ENCODE results near the gene SIGLEC1.

Gene SIGLEC1

DNA sequence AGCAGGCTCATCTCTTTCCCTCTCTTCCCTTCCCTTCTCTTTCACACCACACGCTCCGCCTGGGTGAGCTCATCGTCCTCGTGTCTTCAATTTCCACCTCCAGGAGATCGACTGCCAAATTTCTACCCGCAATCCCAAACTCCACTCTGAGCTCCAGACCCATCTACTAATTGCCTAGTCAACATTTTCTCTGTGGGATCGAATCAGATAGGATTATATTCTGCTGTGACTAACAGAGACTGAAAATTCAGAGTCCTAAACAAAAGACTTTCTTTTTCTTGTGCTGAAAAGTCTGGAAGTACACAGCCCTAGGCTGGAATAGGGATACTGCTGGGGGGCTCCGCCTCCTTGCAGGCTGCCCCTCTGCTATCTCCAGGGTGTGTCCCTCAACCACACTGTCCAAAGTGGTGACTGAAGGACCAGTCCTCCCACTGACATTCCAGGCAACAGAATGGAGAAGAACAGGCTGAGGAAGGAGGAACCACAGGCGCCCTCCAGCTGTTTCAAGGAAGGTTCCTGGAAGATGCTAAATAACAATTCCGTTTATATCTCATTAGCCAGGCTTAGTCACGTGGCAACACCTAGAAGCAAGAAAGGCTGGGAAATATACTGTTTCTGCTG lies 15.1 kb upstream of the SIGLEC1 start:
- DNase-seq, result no peak

DNA sequence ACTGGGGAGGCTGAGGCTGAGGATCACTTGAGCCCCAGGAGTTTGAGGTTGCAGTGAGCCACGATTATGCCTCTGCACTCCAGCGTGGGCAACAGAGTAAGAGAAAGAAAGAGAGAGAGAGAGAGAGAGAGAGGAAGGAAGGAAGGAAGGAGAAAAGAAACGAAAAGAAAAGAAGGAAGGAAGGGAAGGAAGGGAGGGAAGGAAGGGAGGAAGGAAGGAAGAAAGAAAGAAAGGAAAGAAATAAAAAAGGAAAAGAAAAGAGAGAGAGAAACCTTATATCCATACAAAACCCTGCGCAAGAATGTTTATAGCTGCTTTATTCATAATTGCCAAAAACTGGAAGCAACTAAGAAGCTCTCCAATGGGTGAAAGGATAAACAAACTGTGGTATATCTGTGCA lies 12.0 kb upstream of the SIGLEC1 start:
- no peak for DNase-seq

DNA sequence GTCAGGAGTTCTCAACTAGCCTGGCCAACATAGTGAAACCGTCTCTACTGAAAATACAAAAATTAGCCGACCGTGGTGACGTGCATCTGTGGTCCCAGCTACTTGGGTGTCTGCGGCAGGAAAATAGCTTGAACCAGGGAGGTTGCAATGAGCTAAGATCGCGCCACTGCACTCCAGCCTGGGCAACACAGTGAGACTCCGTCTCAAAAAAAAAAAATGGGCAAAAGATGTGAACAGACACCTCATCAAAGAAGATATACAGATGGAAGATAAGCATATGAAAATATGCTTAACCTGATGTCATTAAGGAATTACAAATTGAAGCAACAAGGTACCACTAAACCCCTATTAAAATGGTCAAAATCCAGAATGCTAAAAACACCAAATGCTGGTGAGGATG lies 10.9 kb upstream of the SIGLEC1 start:
- no peak for DNase-seq

DNA sequence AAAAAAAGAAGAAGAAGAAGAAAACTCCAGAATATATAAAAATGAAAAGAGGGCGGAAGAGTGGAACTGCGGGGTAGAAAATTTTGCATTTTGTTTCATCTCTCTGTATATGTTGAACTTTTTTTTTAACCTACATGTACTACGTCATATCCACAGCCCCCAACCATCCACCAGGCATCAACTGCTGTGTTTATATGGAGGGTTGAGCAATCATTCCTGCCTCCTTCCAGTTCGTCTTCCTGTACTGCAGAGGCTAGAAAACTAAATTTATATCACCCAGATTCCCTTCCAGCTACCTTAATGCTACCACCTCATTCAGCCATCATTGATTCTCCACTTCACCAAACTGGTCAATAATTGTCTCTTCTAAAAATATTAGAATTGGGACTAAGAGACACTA lies 9.5 kb upstream of the SIGLEC1 start:
- DNase-seq, result no peak

DNA sequence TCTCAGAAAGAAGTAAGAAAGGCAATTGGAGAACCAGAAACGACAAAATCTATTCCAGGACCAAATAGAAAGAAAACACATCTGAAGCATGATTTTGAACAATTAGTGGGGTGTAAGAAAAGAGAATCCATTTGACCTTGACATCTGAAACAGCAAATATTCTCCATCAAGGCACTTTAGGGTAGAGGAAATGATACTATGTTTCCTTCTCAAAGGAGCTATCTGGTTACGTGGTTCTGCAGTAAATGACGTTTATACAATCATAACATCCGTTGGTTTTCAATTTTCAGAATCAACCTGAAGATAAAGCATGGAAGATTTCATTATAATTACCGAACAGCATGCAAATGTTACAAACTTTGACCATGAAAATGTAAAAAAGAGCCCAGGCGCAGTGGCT lies 8.2 kb upstream of the SIGLEC1 start:
- DNase-seq, result no peak

DNA sequence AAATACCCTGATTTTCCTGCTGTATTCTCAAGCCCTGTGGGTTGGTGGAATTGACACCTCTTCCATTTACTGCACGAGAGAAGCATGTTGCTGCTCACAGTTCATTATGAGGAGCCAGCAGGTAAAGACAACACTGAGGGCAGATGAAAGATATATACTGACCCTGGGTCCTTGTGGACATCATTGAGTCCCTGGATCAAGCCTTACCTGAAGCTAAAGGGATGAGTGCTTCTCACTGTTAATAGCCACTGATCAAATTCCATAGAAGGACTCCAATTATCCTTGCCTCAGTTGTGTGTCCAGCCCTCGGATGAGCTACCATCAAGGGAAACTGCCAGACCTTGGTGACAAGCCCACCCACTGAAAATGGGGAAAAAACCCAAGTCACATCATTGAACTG lies 7.7 kb upstream of the SIGLEC1 start:
- no peak for DNase-seq

DNA sequence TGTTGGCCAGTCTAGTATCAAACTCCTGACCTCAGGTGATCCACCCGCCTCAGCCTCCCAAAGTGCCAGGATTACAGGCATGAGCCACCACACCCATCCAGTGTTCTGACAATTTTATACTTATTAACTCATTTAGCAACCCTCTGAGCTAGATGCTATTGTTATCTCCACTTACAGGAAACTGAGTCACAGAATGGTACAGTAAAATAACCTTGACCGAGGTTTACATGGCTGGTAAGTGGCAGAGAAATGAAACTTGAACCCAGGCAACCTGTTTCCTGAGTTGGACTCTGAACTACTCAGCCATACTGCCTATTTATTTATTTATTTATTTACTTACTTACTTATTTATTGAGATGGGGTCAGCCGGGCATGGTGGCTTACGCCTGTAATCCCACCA lies 6.6 kb upstream of the SIGLEC1 start:
- DNase-seq, result no peak

DNA sequence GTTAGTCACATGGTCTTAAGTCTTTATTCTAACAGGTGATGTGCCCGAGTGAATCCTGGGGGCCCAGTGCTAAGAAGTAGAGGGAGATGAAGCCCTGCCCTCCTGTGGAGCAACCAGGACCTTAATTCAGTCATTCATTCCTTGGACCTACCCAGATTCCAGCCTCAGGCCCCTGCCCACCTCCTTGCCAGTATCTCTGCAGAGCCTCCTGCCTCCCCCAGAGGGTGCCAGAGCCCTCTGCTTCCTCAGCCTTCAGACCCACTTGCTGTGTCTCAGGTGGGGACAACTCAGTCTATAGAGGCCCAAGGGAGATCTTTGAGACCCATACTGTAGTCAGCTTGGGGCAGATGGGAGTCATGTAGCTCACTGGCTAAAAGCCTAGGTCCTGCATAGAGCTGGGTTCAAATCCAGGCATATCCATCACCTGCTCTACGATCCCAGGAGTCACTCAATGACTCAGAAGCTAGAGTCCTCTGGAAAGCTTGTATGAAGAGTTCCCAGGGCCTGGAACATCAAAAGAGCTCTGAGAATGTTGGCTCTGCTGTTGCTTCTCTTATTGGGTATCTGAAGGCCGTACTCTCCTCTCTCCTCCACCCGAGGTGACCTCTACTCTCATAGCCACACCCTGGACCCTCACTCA lies 3.9 kb upstream of the SIGLEC1 start:
- DNase-seq, result peak; percentile 69

DNA sequence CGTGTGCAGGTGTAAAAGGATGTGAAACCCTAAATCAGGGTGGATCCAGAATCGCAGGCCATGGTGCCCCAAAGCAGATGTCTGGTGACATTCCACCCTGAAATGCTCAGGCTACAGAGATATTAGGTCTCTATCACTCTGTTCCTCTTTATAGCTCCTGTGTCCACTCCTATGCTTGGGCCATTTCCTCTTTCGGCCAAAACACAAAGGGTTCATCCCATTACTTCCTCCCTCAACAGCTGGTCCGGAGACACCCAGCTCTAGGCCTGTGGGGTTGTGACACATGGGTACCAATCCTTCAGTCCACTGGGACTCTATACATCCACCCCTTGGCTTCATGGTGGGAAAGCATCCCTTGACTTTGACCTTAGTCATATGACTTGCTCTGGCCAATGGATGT lies 1.7 kb upstream of the SIGLEC1 start:
- no peak for DNase-seq

DNA sequence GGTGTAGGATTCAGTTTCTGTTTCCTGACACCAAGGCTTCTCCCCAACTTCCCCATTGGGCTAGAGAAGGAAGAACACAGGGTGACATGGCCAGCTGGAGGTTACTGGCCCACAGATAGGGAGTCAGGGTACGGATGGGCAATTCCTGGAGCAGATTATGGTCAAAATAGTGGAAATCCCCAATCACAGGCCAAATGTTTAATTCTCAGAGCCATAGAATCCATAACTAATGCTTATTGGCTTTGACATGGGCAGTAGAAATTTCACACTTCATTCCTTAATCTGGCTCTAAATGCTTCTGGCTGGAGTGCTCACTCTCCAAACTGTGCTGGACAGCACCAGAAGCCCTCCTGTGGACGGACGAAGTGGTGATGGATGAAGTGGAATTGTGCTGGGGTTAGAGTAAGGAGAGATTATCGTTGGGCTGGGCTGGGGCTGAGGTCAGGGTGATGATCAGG lies 887 bp downstream of the SIGLEC1 start:
- no peak for DNase-seq

DNA sequence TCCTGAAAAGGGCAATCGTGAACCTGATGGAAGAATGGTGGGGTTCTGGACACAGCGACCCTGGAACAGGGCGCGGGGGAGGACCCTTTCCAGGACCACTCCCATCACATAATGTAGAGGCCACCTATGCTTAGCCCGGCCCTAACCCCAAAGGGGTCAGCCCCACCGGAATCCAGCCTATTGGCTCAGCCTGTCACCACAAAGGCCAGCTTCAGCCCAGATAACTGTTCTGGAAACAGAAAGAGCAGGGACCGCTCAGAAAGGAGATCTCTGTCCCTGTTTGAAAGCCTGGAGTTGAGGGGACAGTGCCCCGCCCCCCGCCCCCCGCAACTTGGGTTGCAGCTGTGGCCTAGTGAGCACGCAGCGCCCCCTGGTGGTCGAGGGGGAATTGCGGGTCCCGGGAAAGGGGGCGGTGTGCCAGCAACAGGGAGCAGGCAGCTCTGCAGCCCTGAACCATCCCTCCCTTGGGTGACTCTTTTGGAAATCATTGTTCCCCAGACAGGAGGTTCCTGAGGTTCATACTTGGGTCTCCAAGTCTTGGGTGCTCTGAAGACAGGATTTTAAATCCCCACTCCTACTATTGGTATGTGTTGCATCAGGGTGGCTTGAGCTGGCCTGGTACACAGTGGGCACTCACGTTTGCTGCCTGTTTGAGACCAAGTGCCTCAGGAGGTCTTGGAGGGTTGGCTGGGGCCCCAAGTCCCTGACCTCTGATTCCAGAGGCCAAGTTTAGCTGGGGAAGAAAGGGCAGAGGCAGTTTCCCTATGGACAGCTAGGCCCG lies 1.5 kb downstream of the SIGLEC1 start:
- peak; percentile 59 for DNase-seq

DNA sequence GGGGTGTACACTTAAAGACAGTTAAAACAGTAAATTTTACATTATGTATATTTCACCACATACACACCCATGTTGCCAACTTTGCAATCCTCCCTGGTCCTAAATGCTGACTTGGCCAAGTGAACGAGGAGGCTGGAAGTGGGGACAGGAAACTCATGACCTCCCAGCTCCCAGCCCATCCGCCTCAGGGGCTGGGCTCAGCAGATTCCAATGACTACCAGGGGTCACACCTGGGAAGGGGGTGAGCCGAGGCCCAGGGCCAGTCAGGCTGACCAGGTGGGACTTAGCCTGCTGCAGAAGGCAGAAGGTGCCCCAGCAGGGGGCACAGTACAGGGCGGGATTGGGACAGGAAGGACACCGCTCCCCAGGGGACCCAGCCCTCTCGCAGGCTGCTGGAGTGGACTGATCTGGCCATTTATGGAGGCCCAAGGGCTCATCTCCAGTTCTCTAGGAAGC lies 2.4 kb downstream of the SIGLEC1 start:
- DNase-seq, result no peak

DNA sequence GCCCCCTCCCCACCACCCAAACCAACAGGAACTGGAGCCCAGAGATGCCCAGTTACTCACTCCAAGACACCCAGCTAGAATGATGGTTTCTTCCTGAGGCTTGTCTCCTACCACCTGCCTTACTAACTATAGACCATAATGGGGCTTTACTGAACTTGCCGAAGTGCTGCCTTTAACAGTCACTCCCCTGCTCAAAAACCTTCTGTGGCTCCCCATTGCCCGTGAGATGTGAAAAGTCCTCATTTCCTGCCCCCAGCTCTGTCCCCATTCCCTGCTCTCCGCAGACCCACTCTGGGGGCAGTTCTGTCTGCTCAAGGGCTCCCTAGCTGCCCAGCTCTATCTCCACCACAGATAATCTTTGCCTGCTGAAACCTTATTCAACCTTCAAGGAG lies 4.9 kb downstream of the SIGLEC1 start:
- no peak for DNase-seq

DNA sequence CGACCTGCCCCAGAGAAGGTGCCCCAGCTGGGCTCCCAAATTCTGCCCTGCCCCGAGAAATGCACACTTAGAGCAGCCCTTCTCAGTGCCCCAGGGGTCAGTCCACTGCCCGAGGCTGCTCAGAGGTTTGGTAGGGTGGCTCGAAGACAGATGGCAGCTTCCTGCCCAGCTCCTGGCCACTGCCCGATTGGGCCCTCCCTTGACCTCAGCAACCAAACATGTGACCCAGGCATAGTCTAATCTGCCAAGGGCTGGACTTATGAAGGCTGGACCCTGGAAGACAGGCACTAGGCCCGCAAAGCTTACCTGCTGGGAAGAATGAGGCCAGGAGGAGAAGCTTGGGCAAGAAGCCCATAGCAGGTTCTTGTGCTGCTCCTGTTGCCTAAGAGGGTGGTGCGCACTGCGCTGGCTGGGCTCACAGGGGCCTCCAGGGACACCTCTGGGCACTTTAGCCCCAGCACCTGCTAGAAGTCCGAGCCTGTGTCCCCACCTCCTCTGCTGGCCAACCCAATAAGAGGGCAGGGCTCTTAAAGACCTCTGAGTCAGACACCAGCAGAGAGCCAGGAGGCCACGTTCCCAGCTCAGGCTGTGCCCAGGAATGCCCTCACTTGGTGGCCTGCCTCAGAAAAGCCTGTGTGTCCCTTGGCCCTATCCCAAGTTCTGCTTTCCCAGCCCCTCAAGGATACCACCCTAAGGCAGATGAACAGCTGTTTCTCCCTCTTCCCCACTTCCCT lies 5.5 kb downstream of the SIGLEC1 start:
- no peak for DNase-seq

DNA sequence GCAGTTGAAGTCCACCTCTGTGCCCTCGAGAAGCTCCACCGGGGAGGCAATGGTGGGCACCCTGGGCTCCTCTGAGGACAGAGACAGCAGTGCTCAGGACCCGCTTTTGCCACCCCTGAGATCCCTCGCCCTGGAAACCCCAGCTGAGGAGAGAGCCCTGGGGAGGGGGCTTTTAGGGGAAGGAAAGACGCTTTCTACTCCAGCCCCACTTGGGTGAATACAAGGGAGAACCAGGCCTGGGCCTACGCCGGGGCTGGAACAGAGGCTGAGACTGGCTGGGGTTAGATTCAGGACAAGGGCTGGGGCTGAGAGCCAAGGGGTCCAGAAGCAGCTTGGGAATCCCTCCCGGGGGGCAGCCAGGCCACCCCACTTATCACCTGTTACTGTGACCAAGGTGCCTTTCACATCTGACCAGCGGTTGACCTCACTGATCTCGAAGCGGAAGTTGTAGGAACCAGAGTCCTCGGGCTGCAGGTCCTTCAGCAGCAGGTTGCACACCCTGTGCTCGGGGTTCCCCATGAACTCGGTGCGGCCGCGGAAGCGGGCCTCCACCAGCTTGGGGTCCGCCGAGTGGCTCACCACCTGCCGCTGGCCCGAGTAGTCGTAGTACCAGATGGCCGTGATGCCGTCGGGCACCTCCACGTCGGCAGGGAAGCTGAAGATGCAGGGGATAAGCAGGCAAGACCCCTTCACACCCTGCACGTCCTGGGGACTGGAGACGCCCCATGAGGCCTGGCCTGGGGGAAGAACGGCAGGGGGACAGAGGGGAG lies 6.2 kb downstream of the SIGLEC1 start:
- DNase-seq, result no peak

DNA sequence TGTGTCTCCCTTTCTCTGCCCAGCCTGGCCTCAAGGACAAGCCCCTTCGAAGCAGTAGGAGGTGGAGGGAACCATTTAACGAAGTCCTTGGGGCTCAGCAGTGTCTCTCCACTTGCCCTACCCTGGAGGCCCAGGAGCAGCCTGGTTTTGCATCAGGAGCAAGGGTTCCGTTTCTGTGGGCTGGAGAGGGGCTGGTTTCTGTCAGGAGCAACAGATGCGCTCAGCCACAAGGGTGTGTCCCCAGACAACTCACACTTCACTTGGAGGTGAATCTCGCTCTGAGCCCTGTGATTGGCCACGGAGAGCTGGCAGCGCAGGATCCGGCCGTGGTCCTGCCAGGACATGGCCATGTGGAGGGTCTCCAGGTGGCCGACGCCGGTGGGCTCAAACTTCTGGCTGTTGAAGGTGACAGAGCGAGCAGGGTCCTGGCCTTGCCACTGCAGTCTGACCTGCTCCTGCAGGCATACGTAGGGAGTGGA lies 6.9 kb downstream of the SIGLEC1 start:
- DNase-seq, result no peak

DNA sequence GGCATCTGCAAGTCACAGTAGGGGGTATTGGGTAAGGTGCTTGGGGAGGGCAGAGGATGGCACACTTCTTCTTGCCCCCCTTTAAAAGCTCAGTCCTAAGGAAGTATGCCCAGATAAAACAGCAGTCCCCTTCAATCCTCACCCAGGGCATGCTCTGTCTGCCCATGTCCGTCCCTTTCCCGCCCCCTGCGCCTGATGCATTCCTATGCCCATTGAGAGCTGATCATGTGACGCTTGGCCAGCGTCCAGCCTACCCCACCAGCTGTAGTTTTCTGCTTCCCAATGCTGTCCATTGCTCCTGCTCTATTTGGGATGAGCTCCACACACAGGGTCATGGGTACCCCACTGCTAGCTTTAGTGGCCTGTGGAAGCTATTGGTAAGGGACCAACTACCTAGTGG lies 8.3 kb downstream of the SIGLEC1 start:
- no peak for DNase-seq

DNA sequence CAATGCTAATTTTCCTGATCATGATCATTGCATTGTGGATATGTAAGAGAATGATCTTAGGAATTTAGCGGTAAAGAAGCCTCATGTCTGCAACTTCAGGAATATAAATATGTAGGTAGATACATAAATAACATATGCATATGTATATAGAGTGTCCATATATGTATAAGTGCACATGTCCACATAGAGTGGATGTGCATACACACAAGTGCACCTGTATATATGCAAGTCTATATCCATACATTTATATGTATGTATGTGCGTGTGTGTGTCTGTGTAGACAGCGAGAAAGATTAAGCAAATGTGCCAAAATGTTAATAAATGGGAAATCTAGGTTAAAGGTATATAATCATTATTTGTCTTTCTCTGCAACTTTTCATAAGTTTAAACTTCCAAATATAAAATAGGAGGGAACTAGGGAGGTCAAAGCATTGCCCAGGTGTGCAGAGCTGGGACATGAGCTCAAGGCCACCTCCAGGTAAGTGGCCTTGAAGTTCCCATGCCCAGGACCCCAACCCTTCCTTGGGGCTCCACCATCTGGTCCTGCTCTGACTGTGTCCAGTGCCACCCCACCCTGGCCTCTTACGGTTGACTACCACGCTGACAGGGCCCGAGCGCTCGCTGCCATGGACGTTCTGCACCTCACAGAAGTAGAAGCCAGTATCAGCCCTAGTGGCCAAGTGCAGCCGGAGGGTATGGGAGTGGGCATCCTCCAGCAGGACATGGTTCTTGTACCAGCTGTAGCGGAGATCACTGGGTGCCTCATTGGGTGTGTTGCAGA lies 9.6 kb downstream of the SIGLEC1 start:
- no peak for DNase-seq

DNA sequence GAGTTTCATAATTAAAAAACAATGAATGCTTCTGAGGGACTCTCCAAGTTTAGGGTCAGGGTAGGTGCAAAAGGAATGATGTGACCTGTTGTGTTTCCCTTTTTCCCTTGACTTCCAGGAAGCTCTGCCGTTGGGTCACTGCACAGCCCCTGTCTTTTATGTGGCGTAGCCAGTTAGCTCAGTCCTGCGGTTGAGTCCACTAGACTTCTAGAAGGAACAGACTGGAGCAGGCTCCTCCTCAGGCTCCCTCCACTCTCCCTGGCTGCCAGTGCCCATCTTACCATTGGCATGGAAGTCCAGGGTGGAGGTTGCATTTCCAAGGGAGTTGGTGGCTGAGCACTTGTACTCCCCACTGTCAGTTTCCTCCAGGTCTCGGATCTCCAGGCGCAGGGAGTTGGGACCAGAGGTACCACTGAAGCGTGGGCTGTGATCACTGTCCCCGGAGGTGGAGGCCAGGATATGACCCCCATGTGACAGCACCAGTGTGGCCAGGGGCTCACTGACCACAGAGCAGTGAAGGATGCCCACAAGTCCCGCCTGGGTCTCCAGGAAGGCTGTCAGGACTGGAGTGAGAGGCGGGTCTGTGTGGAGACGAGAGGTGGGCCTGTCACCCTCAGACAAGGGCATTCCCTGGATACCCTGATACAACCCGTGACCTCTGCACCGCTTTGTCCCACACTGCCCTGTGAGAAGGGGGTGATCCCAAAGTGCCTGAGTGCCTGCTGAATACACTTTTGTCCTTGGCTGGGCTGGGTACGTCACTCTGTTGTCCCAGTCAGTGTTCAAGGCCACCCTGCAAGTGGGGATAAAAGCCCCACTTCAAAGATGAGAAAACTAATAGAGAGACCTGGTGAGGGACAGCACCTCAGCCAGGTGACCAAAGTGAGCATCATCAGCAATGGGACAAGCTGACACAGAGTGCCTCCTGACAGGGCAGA lies 11.1 kb downstream of the SIGLEC1 start:
- DNase-seq, result no peak

DNA sequence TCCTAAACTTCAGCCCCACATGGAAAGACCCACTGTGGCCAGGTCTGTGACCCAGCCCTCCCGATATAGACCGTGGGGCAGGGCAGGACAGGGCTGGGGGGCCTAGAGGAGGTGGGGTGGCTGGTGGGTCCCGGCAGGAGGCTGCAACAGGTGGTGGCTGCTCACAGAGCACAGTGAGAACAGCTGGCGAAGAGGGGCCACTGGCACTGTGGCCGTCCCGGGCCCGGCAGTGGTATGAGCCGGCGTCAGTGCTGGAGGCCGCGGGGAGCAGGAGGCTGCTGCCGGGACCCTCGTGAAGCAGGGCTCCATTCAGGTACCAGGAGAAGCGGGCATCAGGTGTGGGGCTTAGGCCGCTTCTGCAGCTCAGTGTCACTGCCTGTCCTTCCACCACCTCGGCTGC lies 13.4 kb downstream of the SIGLEC1 start:
- no peak for DNase-seq

DNA sequence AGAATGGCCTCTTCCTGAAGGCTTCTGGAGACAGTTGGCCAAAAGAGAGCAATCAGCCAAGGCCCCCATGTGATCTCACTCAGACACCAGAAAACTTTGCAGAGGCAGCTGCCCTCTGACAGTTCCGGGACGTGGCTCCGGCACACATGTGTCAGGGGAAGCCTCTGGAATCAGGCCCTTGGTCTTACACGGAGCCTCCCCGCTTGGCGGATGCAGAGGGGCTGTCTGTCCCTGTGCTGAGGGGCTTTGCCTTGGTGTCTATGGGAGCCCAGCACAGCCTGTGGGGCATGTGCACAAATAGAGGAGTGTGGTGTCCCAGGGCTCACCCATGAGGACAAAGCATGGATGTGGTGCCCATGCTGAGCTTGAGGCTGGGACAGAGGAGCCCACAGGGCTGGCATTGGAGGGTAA lies 13.8 kb downstream of the SIGLEC1 start:
- DNase-seq, result no peak
